GM19395 (cell line): ENCODE results near the gene BCAT1.
"Not testable (repeated sequence)": the region's sequence is repeated elsewhere in the genome, so short reads cannot be mapped to it uniquely, and the experiment has no call there.

Source experiments
- ATAC-seq: cut with Tn5 transposase; IDR thresholded peaks from one replicate; pipeline ENCODE4 v1.9.1; 2021; ENCODE audit warnings: mild to moderate bottlenecking, moderate library complexity; ENCODE audit not compliant: unreplicated experiment

The BCAT1 gene

DNA sequence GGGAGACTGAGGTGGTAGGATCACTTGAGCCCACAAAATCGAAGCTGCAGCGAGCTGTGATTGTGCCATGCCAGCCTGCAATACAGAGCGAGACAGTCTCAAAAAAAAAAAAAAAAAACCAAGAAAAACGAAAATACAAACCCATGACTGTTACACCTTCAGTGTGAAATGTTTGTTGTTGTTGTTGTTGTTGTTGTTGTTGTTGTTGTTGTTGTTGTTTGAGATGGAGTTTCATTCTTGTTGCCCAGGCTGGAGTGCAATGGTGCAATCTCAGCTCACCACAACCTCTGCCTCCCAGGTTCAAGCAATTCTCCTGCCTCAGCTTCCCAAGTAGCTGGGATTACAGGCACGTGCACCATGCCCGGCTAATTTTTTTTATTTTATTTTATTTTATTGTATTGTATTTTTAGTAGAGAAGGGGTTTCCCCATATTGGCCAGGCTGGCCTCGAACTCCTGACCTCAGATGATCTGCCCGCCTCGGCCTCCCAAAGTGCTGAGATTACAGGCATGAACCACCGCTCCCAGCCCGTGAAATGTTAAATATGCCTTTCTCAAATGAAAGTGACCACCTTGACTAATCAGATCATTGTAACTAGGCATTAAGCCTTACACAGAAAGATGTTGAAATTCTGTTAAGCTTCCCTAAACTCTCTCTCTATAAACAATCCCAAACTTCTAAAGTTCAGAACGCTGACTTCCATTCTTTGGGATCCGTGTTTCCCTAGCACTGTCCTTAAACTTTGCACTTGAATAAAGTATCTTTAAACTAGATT lies 20.2 kb downstream of the BCAT1 start:
- not testable (repeated sequence) for ATAC-seq

DNA sequence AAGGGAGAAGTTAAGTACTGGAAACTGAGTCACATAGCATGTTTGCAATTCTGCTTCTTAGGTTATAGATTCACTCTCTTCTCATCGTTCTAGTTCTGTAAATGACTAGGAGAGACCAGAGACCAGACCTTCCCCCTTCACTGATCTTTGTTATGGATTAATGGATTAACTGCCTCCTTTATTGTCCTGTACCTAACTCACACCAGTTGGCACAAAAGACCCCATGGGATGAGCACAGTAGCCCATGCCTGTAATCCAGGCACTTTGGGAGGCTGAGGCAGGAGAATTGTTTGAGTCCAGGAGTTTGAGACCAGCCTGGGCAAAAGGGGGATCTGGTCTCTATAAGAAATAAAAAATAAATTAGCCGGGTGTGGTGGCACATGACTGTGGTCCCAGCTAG lies 20.8 kb downstream of the BCAT1 start:
- ATAC-seq, result no peak

DNA sequence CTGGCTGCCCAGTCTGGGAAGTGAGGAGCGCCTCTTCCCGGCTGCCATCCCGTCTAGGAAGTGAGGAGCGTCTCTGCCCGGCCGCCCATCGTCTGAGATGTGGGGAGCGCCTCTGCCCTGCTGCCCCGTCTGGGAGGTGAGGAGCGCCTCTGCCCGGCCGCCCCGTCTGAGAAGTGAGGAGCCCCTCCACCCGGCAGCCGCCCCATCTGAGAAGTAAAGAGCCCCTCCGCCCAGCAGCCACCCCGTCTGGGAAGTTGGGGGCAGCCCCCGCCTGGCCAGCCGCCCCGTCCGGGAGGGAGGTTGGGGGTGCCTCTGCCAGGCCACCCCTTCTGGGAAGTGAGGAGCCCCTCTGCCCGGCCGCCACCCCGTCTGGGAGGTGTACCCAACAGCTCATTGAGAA lies 22.8 kb downstream of the BCAT1 start:
- ATAC-seq, result not testable (repeated sequence)

DNA sequence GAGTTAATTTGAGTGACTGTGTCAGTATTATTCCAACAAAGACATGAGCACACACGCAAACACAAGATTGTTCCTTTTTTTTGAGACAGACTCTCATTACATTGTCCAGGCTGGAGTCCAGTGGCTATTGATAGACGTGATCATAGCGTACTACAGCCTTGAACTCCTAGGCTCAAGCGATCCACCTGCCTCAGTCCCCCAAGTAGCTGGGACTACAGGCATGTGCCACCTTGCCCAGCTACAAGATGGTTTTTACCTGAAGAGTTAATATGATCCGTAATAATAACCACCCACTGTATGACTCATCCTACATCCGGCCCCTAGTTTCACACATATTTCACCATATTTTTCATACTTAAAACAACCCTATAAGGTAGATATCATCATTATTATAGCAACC lies 26.8 kb downstream of the BCAT1 start:
- no peak for ATAC-seq

DNA sequence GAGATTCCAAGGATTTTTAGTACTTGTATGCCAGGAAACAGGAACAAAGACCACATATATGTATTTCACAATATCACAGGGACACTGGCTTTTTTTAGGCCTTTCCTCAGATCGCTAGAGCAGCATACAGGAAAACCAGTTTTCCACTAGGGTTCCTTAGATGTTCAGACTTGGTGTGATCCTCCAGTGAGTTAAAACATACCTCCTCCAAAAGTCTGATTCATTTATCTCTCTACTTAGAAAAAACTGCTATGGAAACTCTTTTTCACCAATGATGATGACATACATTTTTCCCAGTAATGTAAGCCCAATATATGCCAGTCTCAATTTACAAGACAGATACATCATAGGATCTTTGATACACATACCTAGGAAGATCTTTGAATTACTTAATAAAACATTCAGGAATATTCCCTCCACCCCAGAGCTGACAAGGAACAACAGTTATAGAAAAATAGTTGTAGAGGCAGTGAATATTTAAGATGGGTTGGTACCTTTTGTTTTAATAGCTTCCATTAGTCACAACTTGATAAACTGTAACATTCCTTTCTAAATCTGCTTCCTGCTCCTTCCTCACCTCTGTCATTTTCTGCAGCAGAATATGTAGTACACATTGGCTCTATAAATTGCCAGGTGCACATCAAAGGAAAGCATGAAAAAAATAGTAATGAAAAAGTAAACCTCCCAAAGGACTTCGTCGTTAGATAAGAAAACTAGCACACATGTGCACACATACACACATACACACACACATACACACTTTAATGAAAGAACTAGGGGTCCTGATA lies 27.5 kb downstream of the BCAT1 start:
- ATAC-seq, result no peak

DNA sequence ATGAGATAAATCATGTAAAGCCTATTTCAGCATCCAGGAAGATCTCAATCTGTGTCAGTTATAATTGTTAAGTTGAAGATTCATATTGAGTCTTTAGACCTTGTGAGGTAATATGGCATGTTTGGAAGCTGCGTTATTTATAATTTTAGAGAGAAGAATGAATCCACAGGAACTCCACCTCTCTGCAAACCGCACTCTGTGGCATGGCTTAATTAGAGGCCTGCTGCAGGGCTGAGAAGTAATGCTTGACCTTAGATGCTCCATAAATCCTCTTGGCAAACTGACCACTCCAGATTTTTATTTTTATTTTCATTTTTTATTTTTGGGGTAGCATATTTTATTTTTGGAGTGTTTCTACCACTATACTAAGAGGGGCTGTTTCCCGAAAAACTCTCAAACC lies 28.8 kb downstream of the BCAT1 start:
- ATAC-seq, result no peak

DNA sequence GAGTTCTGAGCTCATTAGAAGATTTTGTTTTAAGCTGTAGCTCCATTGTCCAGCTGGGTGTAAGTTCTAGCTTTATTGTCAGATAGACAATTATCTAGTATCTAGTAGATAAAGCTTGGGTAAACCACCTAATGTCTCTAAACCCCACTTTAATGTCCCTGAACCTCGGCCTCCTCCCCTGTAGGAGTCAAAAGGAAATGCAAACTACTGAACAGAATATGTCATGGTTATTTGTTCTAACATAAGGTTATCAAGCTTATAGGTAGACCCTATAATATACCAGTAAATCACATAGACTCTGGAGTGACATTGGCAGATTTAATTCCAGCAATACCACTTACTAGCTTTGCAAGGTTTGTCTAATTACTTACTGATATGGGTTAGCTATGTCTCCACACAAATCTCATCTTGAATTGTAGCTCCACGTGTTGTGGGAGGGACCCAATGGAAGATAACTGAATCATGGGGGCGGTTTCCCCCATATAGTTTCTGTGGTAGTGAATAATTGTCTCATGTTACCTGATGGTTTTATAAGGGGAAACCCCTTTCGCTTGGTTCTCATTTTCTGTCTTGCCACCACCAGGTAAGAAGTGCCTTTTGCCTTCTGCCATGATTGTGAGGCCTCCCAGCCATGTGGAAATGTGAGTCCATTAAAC lies 29.4 kb downstream of the BCAT1 start:
- ATAC-seq, result no peak

DNA sequence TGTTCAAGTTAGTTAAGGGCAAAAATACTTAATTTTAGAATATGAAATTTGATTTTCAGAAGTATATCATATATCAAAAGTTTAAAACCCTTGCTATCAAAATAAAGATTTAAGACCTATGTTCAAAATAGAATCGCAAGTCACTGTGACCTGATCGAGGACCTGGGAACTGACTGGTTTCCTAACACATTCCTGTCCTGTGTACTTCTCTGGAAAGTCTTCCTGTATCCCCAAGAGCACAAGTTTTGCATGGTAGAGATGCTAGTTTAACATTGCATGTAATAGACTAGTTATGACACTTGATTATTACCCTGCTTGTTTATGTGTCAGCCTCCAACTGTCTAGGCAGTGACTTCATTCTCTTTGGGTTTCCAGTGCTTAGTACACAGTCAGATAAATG lies 30.3 kb downstream of the BCAT1 start:
- ATAC-seq, result no peak

DNA sequence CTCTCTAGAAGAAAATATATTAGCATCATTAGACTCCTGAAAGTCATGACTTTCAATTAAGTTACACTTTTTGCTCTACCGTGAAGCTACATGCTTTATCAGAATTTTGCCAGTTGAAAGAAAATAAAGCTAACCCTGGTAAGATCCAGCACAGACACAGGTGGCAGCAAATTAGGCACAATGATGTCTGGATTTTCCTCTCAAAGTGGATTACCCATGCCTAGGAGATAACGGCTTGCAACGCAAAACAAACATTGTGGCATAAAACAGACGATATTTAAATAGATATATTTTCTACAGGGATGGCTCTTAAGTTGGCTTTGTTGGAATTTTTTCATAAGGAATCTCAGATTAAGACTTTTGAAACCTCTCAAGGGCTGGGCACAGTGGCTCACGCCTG lies 33.4 kb downstream of the BCAT1 start:
- no peak for ATAC-seq

DNA sequence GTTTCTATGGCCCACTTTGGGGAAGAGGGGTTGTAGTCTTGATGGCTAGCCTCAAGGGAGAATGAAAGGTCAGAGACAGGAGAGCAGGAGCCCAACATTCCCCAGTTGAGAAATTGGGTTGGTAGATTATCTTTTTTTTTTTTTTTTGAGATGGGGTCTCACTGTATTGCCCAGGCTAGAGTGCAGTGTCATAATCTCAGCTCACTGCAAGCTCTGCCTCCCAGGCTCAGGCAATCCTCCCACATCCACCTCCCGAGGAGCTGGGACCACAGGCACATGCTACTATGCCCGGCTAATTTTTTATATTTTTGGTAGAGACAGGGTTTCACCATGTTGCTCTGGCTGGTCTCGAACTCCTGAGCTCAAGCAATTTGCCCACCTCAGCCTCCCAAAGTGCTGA lies 34.9 kb downstream of the BCAT1 start:
- no peak for ATAC-seq

DNA sequence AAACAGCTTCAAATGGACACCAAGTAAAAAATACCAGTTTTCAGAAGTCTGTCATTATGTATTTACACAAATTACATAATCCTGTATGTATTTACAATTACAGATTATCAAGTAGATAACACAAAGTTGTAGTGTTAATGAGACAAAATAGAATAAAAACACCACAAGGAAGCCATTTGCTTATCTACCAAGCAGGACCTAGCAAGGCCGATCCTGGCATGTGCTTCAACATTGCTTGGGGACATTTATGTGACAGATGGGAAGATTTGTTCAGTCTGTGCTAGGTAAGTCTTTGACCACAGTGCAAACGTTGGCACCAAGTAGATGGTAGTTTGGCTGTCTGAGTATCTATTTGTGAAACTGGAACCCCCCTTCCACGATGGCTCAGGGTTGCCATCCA lies 35.8 kb downstream of the BCAT1 start:
- ATAC-seq, result no peak

DNA sequence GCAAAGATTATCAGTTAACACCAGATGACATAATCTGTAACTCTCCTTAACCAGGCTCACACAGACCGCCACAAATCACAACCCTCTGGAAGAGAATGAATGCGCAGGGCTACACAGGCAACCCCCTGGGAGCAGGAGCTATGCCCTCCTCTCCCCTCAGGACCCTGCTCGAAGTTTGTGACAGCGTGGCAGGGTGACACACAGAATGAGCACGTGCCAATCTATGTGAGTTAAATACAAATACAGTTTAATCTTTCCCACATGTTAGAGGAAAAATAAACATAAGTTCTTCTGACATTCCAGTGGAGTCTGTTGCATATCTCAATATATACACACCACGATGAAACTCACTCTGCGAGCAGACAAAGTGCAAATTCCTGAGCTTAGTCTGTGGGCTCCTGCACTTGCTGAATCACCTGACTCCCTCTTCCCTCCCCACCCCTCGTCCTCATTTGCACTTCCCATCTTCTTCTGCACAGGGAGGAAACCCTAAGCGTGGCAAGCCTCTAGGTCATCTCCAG lies 37.6 kb downstream of the BCAT1 start:
- no peak for ATAC-seq

DNA sequence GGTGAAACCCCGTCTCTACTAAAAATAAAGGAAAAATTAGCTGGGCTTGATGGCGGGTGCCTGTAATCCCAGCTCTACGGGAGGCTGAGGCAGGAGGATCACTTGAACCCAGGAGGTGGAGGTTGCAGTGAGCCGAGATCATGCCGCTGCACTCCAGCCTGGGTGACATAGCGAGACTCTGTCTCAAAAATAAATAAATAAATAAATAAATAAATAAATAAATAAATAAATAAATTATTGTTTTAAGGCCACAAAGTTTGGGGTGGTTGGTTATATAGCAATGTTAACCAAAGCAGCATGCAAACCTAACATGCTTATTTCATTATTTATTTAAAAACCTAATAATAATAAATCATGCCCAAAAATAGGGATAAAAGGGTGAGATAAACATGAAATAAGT lies 38.7 kb downstream of the BCAT1 start:
- not testable (repeated sequence) for ATAC-seq

DNA sequence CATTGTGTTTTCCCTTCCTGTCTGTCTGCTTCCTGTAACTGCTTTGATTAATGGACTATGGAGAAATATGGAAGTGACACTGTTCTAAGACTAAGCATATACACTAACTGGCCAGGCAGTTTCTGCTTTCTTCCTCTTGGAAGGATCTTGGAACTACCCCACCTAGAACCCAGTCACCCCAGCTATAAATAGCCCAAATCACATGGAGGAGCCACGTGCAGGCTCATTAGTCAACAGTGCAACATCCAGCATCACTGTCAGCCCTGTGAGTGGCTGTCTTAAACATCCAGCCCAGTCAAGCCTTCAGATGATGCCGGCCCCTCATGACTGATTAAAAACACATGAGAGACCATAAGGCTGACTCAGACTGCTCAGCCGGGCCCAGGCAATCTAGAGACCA lies 39.2 kb downstream of the BCAT1 start:
- ATAC-seq, result no peak

DNA sequence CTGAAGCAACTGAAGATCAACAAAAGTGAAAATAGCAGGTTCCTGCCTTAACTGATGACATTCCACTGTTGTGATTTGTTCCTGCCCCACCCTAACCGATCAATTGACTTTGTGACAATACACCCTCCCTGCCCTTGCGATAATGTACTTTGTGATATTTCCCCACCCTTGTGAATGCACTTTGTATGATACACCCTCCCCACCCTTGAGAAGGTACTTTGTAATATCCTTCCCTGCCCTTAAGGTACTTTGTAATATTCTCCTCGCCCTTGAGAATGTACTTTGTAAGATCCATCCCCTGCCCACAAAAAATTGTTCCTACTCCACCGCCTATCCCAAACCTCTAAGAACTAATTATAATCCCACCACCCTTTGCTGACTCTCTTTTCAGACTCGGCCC lies 41.4 kb downstream of the BCAT1 start:
- ATAC-seq, result no peak

DNA sequence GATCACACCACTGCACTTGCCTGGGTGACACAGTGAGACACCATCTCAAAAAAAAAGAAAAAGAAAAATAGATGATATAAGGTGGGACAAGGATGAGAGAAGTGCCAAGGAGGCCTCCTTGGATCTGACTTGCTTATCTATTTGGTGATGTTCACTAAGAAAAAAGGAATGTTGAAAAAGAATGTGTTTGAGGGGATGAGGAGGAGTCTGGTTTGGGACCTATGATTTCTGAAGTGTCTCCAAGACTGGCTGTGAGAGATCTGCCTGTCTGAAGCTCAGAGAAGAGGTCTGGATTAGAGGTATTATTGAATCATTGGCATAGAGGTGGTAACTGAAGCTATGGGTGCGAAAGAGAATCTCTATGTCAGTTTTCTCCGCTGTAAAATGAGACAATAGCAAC lies 42.8 kb downstream of the BCAT1 start:
- ATAC-seq, result no peak

DNA sequence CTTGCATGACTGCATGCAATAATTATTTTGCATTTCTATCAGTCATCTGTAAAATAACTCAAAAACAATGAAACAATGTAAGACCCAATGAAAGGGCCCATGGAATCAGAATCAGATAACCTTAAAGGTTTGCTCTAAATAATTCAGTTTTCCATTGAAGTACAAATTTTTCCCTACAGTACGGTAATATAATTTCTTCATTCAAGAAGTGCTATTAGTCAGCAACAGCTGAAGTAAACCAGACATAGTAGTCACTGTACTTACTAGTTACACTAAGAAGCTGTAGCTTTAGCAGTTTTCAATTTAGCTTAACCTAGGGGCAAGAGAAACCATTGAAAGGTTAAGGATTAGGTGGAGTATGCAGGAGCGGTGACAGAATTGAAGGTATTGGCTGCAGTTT lies 43.5 kb downstream of the BCAT1 start:
- ATAC-seq, result no peak

DNA sequence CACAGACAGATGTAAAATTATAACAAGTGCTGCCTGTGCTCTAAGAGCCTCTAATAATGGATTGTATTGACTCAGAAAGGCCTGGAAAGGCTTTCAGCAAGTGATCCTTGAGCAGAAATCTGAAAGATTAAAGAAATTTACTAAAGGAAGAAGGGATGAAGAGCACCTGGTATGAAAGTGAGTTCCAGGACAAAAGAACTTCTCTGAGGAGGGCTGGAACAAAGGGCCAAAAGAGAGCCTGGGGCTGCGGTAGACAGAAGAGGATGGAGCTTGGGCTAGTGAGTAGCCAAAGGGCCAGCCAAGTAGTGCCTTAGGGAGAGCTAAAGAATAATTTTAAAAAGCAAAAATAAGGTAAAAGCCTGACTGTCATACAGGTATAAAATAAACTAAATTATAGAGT lies 44.0 kb downstream of the BCAT1 start:
- ATAC-seq, result no peak

DNA sequence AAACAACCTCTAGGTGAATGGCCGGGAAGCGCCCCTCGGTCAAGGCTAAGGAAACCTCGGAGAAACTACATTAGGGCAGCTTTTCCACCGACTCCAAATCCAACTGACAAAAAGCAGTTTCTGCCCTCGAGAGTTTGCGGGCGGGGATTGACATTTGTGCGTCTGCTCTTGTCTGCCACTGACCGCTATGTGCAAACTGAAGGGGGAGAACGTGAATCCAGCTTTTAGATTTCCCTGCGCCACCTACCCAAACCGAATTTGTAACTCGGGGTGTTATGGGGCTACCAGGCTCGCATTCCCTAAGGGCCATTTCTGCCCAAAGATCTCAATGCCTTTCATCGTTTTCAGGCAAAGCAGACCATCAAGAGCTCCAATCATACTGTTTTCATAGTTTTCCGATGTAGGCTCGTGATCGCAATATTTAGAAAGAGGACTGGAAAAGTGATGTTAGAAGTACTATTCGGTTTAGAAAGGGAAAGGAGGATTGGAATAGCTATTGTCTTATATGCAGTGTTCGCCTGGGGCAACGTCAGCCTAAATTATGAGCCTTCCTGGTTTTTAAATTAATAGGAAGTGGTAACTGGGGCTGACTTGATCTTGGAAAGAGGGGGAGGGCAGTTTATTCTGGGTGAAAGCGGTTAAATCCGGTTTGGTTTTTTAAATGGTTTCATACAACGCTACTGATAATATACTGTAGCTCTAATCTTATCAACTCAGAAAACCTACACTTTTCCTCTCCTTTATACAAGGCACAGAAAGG lies 45.4 kb downstream of the BCAT1 start:
- ATAC-seq, result no peak

DNA sequence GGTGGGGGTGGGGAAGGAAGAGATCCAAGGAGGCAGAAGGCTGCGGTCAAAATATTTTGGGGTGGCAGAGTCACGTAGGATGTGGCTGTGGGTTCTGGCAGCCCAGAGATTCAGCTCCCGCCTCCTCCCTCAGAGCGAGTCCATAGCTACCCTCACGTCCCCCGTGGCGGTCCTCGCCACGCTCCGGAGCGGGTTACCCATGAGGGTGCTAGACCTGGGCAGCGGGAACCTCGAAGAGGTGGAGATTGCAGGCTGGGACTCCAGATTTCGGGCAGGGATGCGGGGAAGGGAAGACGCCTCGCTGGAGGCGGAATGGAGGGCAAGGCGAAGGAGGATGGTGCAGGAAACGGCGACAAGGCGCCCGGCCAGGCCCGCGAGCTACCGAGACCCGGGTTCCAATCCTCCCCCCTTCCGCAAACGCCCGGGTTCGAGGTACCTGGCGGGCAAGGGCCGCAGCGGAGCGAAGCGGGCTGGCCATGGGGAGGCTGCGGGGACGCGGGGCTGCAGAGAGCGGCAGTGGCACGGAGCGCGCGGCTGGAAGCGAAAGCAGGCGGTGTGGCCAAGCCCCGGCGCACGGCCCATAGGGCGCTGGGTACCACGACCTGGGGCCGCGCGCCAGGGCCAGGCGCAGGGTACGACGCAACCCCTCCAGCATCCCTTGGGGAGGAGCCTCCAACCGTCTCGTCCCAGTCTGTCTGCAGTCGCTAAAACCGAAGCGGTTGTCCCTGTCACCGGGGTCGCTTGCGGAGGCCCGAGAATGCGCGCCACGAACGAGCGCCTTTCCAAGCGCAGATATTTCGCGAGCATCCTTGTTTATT lies 46.2 kb downstream of the BCAT1 start:
- peak; percentile 45 for ATAC-seq
